Suprapubic skin (tissue), 3 donors: ENCODE data around the gene FHIP1A.

Experiments
- POLR2A ChIP-seq, 2 donors: fragments of 450-650 bp; IDR thresholded peaks; one replicate each; pipeline ENCODE4 v1.6.1; 2017; ENCODE audit warnings: antibody characterized with exemption in 2 of 2, mild to moderate bottlenecking in 2 of 2, moderate library complexity in 2 of 2
- TF ChIP-seq, protein P1 (sequence below), 2 donors: fragments of 200-600 bp in 1 of 2; fragments of 450-650 bp in 1 of 2; sonication (generic) in 1 of 2; IDR thresholded peaks; one replicate each; pipeline ENCODE4 v1.5.1; 2016 to 2019; ENCODE audit warnings: antibody characterized with exemption in 2 of 2, mild to moderate bottlenecking in 1 of 2, moderate library complexity in 1 of 2

DNA sequence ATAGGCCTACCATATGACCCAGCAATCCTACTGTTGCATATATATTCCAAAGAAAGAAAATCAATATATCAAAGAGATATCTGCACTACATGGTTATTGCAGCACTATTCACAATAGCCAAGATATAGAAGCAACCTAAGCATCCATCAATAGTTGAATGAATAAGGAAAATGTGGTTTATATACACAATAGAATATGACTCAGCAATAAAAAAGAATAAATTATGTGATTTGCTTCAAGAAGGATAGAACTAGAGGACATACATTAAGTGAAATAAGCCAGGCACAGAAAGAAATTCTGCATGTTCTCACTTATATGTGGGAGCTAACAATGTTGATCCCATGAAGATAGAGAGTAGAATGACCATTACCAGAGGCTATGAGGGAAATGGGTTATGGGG, 13.1 kb upstream of the FHIP1A start:
- TF ChIP-seq, protein P1, sequence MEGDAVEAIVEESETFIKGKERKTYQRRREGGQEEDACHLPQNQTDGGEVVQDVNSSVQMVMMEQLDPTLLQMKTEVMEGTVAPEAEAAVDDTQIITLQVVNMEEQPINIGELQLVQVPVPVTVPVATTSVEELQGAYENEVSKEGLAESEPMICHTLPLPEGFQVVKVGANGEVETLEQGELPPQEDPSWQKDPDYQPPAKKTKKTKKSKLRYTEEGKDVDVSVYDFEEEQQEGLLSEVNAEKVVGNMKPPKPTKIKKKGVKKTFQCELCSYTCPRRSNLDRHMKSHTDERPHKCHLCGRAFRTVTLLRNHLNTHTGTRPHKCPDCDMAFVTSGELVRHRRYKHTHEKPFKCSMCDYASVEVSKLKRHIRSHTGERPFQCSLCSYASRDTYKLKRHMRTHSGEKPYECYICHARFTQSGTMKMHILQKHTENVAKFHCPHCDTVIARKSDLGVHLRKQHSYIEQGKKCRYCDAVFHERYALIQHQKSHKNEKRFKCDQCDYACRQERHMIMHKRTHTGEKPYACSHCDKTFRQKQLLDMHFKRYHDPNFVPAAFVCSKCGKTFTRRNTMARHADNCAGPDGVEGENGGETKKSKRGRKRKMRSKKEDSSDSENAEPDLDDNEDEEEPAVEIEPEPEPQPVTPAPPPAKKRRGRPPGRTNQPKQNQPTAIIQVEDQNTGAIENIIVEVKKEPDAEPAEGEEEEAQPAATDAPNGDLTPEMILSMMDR (IDR thresholded peaks at IDR 0.05), result no peak
- no peak for TF ChIP-seq POLR2A (IDR thresholded peaks at IDR 0.05)
